Epithelial cell of prostate (primary cell): ENCODE data around the gene FOXD4L1.
"Not testable (repeated sequence)": the region's sequence is repeated elsewhere in the genome, so short reads cannot be mapped to it uniquely, and the experiment has no call there.

ENCODE experiments used
- DNase-seq: peaks from one replicate; pipeline ENCODE4 v3.0.0-alpha.2; 2011; ENCODE audit warnings: low read depth, low spot score
- H3K27ac ChIP-seq: fragments of 450-650 bp; 2 replicates; pipeline ENCODE4 v1.5.1; 2017; ENCODE audit warnings: mild to moderate bottlenecking

FOXD4L1 gene

DNA sequence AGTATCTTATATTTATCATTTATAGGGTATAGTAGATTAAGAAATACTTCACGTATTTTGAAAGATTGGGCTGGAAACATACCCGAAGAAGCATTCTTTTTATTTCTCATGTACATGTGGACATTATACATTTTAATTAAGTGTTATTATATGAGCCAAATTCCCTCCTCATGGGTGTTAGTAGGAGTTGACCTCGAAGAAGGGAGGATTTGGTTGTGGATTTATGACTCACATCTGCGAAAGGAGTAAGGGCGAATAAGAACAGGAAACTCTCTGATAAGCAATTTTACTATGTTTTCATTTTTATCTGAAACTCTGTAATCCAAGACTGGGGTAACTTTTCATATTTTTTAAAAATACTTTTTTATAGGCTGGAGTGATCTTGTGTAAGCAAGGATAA, 23.0 kb downstream of the FOXD4L1 start:
- DNase-seq, H3K27ac ChIP-seq: not testable (repeated sequence)

DNA sequence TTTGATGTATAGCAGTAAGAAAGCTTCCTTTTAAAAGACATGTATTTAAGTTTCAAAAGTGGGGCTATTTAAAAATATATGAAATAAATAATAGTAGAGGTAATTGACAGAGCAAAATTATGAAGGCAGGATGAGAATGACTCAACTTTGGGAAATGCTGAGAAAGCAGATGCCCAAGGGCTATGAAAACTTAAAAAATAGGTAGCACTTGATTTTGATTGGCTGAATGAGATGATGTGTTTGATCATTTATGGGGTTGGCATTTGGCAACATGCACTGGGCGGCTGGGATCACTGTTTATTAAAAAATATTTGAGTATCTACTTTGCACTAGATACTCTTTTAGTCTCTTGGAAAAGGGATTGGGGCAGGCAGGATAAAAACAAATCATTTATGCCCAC, 26.5 kb downstream of the FOXD4L1 start:
- not testable (repeated sequence) for DNase-seq

DNA sequence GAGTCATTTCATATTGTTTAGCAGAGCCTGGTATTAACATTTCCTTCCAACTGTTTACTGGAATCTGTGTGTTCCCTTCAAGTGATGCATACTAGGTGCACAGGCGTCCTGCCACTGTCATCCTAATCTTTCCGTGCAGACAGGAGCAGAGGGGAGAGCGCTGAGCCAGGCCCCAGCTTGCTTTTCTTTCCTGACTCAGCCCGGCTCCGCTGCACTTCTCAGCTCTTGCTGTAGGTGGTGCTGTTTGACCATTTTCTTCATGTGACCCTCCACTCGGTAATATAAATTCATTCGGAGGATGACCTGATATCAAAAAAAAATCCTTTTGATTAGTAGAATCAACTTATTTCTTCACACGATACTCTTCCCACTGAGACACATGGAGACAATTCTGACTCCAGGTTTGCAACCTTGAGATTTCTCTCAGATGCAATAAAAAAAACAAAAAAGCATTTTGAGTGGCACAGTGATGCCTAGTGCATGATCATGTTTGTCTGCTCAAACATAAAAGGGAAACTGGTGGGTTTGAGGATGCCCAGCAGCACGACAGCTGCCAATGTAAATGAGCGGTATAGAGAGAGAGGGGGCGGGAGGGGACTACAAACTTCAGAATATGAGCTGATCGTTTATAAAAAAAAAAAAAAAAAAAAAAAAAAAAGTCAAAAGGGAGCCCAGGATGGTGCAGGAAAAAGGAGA, 29.0 kb downstream of the FOXD4L1 start:
- not testable (repeated sequence) for DNase-seq, H3K27ac ChIP-seq

More for the DNA sequence above, 26.5 kb downstream of the FOXD4L1 start:
- H3K27ac ChIP-seq, result not testable (repeated sequence)

DNA sequence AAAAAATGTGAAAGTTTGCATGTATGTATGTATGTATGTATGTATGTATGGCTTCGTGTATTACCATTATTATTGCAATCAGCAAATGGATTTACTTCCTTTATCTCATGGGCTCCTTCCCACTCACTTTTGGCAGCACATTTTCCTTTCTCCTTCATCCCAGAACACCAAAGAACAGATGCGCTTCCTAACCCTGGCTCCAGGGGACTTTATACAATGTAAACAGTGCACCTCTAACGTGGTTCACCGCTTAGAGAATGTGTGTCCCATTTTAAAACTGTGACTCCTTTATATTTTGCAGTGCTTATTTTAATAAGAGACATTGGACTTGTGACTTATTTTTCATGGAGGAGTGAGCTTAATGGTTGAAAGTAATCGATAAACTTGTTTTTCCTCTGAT, 29.7 kb downstream of the FOXD4L1 start:
- H3K27ac ChIP-seq, DNase-seq: not testable (repeated sequence)

- H3K27ac ChIP-seq, DNase-seq: not testable (repeated sequence)
These were observed 30.4 kb downstream of the FOXD4L1 start for GRCh38 chr2:113528904-113529303.

- not testable (repeated sequence) for DNase-seq, H3K27ac ChIP-seq
These were observed 34.5 kb downstream of the FOXD4L1 start for GRCh38 chr2:113532991-113533390.

DNA sequence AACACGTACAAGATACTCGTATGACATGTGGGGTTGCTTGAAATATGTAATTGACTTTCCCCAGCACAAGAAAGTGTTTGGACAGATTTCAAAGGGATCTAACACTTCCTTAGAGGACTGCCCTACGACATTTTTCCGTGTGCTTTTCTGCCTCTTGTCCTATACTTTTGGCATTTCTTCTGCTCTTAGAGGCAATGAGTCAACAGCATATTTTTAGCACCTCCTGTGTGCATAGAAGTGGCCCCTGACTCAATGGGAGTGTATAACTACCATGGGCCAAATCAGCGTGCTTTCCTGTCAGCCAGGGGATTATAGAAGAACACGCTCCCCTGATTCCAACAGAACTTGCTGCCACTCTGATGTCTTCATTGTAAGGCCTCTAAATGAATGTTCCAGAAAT, 38.1 kb downstream of the FOXD4L1 start:
- not testable (repeated sequence) for H3K27ac ChIP-seq, DNase-seq

GRCh38 chr2:113540834-113541203, 42.4 kb downstream of the FOXD4L1 start:
- H3K27ac ChIP-seq, DNase-seq: not testable (repeated sequence)

- not testable (repeated sequence) for H3K27ac ChIP-seq, DNase-seq
These were observed 42.9 kb downstream of the FOXD4L1 start for GRCh38 chr2:113541204-113541975.

- not testable (repeated sequence) for DNase-seq, H3K27ac ChIP-seq
These were observed 43.6 kb downstream of the FOXD4L1 start for GRCh38 chr2:113541976-113542485.

GRCh38 chr2:113542529-113542928, 44.1 kb downstream of the FOXD4L1 start:
- not testable (repeated sequence) for H3K27ac ChIP-seq, DNase-seq
